ENCODE results near the gene TPRN. TPM values are rescaled to one million over a fixed set of nuclear protein-coding genes. Genes with fewer than 3 reads are reported as not detected.

Gene TPRN
- total and polyA plus RNA-seq, 9 of the 15 experiments (the other 6 are each of a cell fraction or from before 2014, with no cell fraction given) = 0.31 to 31.9 (median 4.4) TPM

- TF ChIP-seq, protein P1, sequence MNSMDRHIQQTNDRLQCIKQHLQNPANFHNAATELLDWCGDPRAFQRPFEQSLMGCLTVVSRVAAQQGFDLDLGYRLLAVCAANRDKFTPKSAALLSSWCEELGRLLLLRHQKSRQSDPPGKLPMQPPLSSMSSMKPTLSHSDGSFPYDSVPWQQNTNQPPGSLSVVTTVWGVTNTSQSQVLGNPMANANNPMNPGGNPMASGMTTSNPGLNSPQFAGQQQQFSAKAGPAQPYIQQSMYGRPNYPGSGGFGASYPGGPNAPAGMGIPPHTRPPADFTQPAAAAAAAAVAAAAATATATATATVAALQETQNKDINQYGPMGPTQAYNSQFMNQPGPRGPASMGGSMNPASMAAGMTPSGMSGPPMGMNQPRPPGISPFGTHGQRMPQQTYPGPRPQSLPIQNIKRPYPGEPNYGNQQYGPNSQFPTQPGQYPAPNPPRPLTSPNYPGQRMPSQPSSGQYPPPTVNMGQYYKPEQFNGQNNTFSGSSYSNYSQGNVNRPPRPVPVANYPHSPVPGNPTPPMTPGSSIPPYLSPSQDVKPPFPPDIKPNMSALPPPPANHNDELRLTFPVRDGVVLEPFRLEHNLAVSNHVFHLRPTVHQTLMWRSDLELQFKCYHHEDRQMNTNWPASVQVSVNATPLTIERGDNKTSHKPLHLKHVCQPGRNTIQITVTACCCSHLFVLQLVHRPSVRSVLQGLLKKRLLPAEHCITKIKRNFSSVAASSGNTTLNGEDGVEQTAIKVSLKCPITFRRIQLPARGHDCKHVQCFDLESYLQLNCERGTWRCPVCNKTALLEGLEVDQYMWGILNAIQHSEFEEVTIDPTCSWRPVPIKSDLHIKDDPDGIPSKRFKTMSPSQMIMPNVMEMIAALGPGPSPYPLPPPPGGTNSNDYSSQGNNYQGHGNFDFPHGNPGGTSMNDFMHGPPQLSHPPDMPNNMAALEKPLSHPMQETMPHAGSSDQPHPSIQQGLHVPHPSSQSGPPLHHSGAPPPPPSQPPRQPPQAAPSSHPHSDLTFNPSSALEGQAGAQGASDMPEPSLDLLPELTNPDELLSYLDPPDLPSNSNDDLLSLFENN (IDR thresholded peaks at IDR 0.05; ENCODE audit: low read depth in 2 of 2, low read length in 2 of 2) = 0 out of 4 replicates have a peak, but pooled peaks of 1 of the 2 experiments have one; percentile 9
- TF ChIP-seq ETV1 (tag; conservative IDR thresholded peaks at IDR 0.05; ENCODE audit: low read depth) = peak; percentile 54
- TF ChIP-seq, protein P2, sequence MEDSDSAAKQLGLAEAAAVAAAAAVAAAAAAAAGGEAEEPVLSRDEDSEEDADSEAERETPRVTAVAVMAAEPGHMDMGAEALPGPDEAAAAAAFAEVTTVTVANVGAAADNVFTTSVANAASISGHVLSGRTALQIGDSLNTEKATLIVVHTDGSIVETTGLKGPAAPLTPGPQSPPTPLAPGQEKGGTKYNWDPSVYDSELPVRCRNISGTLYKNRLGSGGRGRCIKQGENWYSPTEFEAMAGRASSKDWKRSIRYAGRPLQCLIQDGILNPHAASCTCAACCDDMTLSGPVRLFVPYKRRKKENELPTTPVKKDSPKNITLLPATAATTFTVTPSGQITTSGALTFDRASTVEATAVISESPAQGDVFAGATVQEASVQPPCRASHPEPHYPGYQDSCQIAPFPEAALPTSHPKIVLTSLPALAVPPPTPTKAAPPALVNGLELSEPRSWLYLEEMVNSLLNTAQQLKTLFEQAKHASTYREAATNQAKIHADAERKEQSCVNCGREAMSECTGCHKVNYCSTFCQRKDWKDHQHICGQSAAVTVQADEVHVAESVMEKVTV (CRISPR knock-in tag; IDR thresholded peaks at IDR 0.05) = no peak
- TF ChIP-seq TAF1 (IDR thresholded peaks at IDR 0.05; ENCODE audit: control insufficient read depth, extremely low read depth, insufficient read depth, low read length, severe bottlenecking) = peak; percentile 28
- no peak for TF ChIP-seq AFF4 (CRISPR knock-in tag; IDR thresholded peaks at IDR 0.05)
- no peak for TF ChIP-seq ZNF140 (CRISPR knock-in tag; IDR thresholded peaks at IDR 0.05)
- TF ChIP-seq, protein P3, sequence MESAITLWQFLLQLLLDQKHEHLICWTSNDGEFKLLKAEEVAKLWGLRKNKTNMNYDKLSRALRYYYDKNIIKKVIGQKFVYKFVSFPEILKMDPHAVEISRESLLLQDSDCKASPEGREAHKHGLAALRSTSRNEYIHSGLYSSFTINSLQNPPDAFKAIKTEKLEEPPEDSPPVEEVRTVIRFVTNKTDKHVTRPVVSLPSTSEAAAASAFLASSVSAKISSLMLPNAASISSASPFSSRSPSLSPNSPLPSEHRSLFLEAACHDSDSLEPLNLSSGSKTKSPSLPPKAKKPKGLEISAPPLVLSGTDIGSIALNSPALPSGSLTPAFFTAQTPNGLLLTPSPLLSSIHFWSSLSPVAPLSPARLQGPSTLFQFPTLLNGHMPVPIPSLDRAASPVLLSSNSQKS (CRISPR knock-in tag; IDR thresholded peaks at IDR 0.05) = no peak
- TF ChIP-seq POLR2AphosphoS2 (IDR thresholded peaks at IDR 0.05; ENCODE audit: low read length) = no peak
- 0 out of 2 replicates have a peak, but pooled peaks have one; percentile 25 for TF ChIP-seq EGR1 (conservative IDR thresholded peaks at IDR 0.05)
- TF ChIP-seq FOS (IDR thresholded peaks at IDR 0.05; ENCODE audit: extremely low read depth, insufficient read length) = no peak
- TF ChIP-seq BRF1 (IDR thresholded peaks at IDR 0.05; ENCODE audit: borderline replicate concordance, extremely low read depth, insufficient read length) = no peak
- no peak for TF ChIP-seq HDAC2 (IDR thresholded peaks at IDR 0.05)
- TF ChIP-seq ZC3H4 (CRISPR knock-in tag; IDR thresholded peaks at IDR 0.05; ENCODE audit: borderline replicate concordance) = no peak
- TF ChIP-seq SAP30 (IDR thresholded peaks at IDR 0.05; ENCODE audit: borderline replicate concordance, insufficient read depth, low read depth, low read length, poor library complexity, severe bottlenecking) = peak; percentile 32
- no peak for TF ChIP-seq CCNT2 (IDR thresholded peaks at IDR 0.05; ENCODE audit: borderline replicate concordance, extremely low read depth, insufficient read length, low read depth, low read length)
These were observed 17.0 kb upstream of the TPRN start (continued) for GRCh38 chr9:137217276-137218211.
